GM18951 (cell line): ENCODE data around the gene ING3.

Source experiments
- POLR2A ChIP-seq: IDR thresholded peaks from 4 replicates; pipeline ENCODE4 v1.6.1; 2011; ENCODE audit warnings: mild to moderate bottlenecking; ENCODE audit not compliant: insufficient read length, insufficient read depth; ENCODE audit errors: extremely low read depth
- in situ Hi-C: fragments of 300-500 bp; cut with MboI; formaldehyde crosslinking; loops from one replicate; pipeline ENCODE4 v1.12.0; 2022; ENCODE audit warnings: low sequenced_read_pairs, mixed read lengths, inconsistent platforms; ENCODE audit not compliant: unreplicated experiment

ING3 gene

GRCh38 chr7:120941064-120941463, 9.5 kb upstream of the ING3 start:
- TF ChIP-seq POLR2A, result no peak
- in situ Hi-C loops, result no loop called here

- TF ChIP-seq POLR2A, result no peak
- in situ Hi-C loops, result no loop called here
These were observed 8.7 kb upstream of the ING3 start for GRCh38 chr7:120941856-120942255.

GRCh38 chr7:120942861-120943260, 7.7 kb upstream of the ING3 start:
- TF ChIP-seq POLR2A, result no peak
- in situ Hi-C loops, result no loop called here

- in situ Hi-C loops, result no loop called here
- TF ChIP-seq POLR2A, result no peak
These were observed 5.6 kb upstream of the ING3 start for GRCh38 chr7:120944826-120945562.

GRCh38 chr7:120947980-120948379, 2.6 kb upstream of the ING3 start:
- in situ Hi-C loops, result no loop called here
- no peak for TF ChIP-seq POLR2A

GRCh38 chr7:120949393-120949911, 1.1 kb upstream of the ING3 start:
- in situ Hi-C loops, result no loop called here
- TF ChIP-seq POLR2A, result no peak

- TF ChIP-seq POLR2A, result no peak
- in situ Hi-C loops, result no loop called here
These were observed 509 bp upstream of the ING3 start for GRCh38 chr7:120949998-120950538.

- TF ChIP-seq POLR2A, result no peak
- in situ Hi-C loops, result no loop called here
These were observed 727 bp downstream of the ING3 start for GRCh38 chr7:120951309-120951699.

GRCh38 chr7:120951826-120952225, 1.2 kb downstream of the ING3 start:
- in situ Hi-C loops, result no loop called here
- no peak for TF ChIP-seq POLR2A

- TF ChIP-seq POLR2A, result no peak
- in situ Hi-C loops, result no loop called here
These were observed 5.1 kb downstream of the ING3 start for GRCh38 chr7:120955577-120956149.

GRCh38 chr7:120959929-120960484, 9.4 kb downstream of the ING3 start:
- TF ChIP-seq POLR2A, result no peak
- in situ Hi-C loops, result no loop called here

GRCh38 chr7:120960714-120961113, 10.1 kb downstream of the ING3 start:
- no peak for TF ChIP-seq POLR2A
- in situ Hi-C loops, result no loop called here

GRCh38 chr7:120961638-120962173, 11.1 kb downstream of the ING3 start:
- TF ChIP-seq POLR2A, result no peak
- in situ Hi-C loops, result no loop called here
